Purkinje cell (primary cell): ENCODE data around the gene ENPP7. TPM values are rescaled to one million over a fixed set of nuclear protein-coding genes. Genes with fewer than 3 reads are reported as not detected.

Source experiments
- polyA plus RNA-seq: library from polyadenylated mRNA; unstranded; fragments of >200 nt; fragmentation: Nextera tagmentation; gene quantifications from 2 replicates; pipeline ENCODE4 v1.2.1, GENCODE V29; 2014

Gene ENPP7
- polyA plus RNA-seq: not detected in 2 replicates

GRCh38 chr17:79730769-79731483 lies at the start of gene ENPP7:
Gene ENPP7, plus strand, starts transcription at chr17:79730943. Its CDS starts 197 bp downstream, at chr17:79731140.

GRCh38 chr17:79777894-79778503 lies 47.3 kb downstream of the ENPP7 start, which contains the start of gene CBX2:
Gene CBX2, plus strand, starts transcription at chr17:79778148. Its CDS starts 88 bp downstream, at chr17:79778236.

Other genes with a start within 250 kb of the ENPP7 start
- 2.0 and 11.9 TPM in 2 replicates for gene RBFOX3, start 119.9 kb upstream of the ENPP7 start, polyA plus RNA-seq
- gene CBX2, start 47.2 kb downstream of the ENPP7 start, polyA plus RNA-seq: not detected in 2 replicates
- gene CBX8, start 66.1 kb downstream of the ENPP7 start, polyA plus RNA-seq: 0.27 and 0.46 TPM in 2 replicates
- 10.9 and 15.3 TPM in 2 replicates for gene CBX4, start 108.5 kb downstream of the ENPP7 start, polyA plus RNA-seq